CD4-positive, alpha-beta T cell (primary cell): Measurements from ENCODE around the gene TNK2. TPM values are rescaled to one million over a fixed set of nuclear protein-coding genes. Genes with fewer than 3 reads are reported as not detected.

Experiments
- ATAC-seq: fragments of 200-7000 bp; cut with Tn5 transposase; one replicate; pipeline ENCODE4 v1.10.0; 2022; ENCODE audit warnings: mild to moderate bottlenecking; ENCODE audit not compliant: poor library complexity
- CTCF ChIA-PET: fragments of 350-600 bp; sonication (Branson Sonifier 250); formaldehyde crosslinking; loops from one replicate; lab custom pipeline; 2021; ENCODE audit warnings: antibody characterized with exemption, inconsistent platforms; lab: Charles Lee
- POLR2A ChIA-PET: fragments of 350-600 bp; sonication (Branson Sonifier 250); formaldehyde crosslinking; loops from one replicate; lab custom pipeline; 2021; ENCODE audit warnings: antibody characterized with exemption, inconsistent platforms; lab: Charles Lee
- DNase-seq, 14 experiments: peaks; one replicate each; pipeline ENCODE4 v3.0.0-alpha.2; 2013 to 2020; ENCODE audit warnings: mixed read lengths in 2 of 14
- H3K27ac ChIP-seq, 2 donors: one replicate each; pipeline versions ENCODE4 v1.5.1 to v1.7.0; 2013; ENCODE audit warnings: low read length in 2 of 2, low read depth in 1 of 2, mild to moderate bottlenecking in 1 of 2
- H3K27me3 ChIP-seq, 2 experiments: 1 replicate in 1 of 2; 2 replicates in 1 of 2; pipeline versions ENCODE4 v1.6.1 to v1.7.0; 2013; ENCODE audit warnings: low read length in 2 of 2, control low read depth in 1 of 2, mild to moderate bottlenecking in 1 of 2, moderate library complexity in 1 of 2; ENCODE audit not compliant: insufficient read depth in 2 of 2, control insufficient read depth in 1 of 2
- H3K36me3 ChIP-seq: one replicate; pipeline ENCODE4 v1.6.1; 2013; ENCODE audit warnings: low read length, control low read depth; ENCODE audit not compliant: insufficient read depth
- H3K4me1 ChIP-seq: one replicate; pipeline ENCODE4 v1.6.1; 2013; ENCODE audit warnings: low read length, control low read depth; ENCODE audit not compliant: insufficient read depth
- H3K4me3 ChIP-seq: one replicate; pipeline ENCODE4 v1.5.1; 2013; ENCODE audit warnings: mild to moderate bottlenecking, low read length, moderate library complexity
- H3K9me3 ChIP-seq, 2 experiments: 1 replicate in 1 of 2; 2 replicates in 1 of 2; pipeline versions ENCODE4 v1.6.1 to v1.7.0; 2013; ENCODE audit warnings: low read length in 2 of 2, mild to moderate bottlenecking in 2 of 2, control low read depth in 1 of 2, moderate library complexity in 1 of 2; ENCODE audit not compliant: control insufficient read depth in 1 of 2, insufficient read depth in 1 of 2
- H3K27ac Mint-ChIP-seq: one replicate; pipeline ENCODE4 v1.8.0; 2020; ENCODE audit warnings: mixed read lengths
- H3K27me3 Mint-ChIP-seq: one replicate; pipeline ENCODE4 v1.8.0; 2021; ENCODE audit warnings: mixed read lengths
- H3K36me3 Mint-ChIP-seq: one replicate; pipeline ENCODE4 v1.8.0; 2021; ENCODE audit warnings: low read depth, mixed read lengths
- H3K4me1 Mint-ChIP-seq: one replicate; pipeline ENCODE4 v1.8.0; 2021; ENCODE audit warnings: low read depth, mixed read lengths
- H3K4me3 Mint-ChIP-seq: one replicate; pipeline ENCODE4 v1.8.0; 2020; ENCODE audit warnings: mild to moderate bottlenecking, mixed read lengths
- H3K9me3 Mint-ChIP-seq: one replicate; pipeline ENCODE4 v1.8.0; 2020; ENCODE audit warnings: mixed read lengths
- intact Hi-C, 2 experiments: fragments of 100-400 bp; cut with DNase I in 1 of 2; cut with micrococcal nuclease in 1 of 2; formaldehyde crosslinking; loops; one replicate each; pipeline versions ENCODE4 v1.15.1 to v1.9.0; 2023 to 2025; cut with DNase I, micrococcal nuclease
- total RNA-seq, 174 experiments: library from RNA in 2 of 174; stranded (reverse) in 2 of 174; gene quantifications; one replicate each; pipeline ENCODE4 v1.2.3 and lab custom pipeline; 2021 to 2026
- TF ChIP-seq, protein P1 (sequence below): fragments of 200-600 bp; IDR thresholded peaks from one replicate; pipeline ENCODE4 v1.8.0; 2022; ENCODE audit warnings: antibody characterized with exemption, mild to moderate bottlenecking

The TNK2 gene
- total RNA-seq, 2 experiments from 2014 or later: 161 to 171 TPM

DNA sequence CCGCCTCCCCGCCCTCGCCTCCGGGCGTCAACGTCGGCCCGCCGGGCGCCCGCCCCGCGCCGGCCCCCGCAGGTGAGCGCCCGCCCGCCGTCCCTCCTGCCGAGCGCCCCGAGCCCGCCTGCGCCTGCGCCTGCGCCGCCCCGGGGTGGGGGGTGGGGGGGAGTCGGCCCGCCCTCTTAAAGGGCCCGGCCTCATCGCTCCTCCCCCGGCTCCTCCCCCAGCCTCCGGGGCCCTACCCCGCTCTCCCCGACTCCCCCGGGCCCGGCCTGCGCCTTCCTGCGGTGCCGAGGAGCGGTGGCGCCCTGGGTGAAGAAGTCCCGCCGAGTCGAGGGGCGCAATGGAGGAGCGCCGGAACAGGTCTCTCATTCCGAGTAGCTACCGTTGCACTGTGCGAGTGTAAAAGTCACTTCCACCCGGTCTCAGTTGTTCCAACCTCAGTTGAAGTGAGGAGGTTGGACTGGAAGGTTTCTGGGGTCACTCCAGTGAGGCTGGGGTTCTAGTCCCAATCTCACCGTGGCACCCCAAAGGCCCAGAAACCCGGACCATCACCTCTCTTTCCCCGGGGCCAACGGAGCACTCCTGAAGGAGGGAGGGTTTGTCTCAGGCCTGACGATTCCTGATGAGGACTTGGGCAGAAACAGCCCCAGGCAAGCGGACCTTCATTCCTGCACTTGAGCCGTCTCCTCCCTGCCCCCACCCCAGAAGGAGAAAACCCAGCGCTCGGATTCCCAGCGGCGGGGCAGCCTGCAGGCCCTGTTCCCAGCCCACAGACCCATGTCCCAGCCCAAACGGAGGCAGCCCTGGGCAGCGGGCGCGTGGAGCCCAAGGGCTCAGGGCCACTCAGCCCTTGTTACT is 1.5 kb upstream of the TNK2 start:
- TF ChIP-seq, protein P1, sequence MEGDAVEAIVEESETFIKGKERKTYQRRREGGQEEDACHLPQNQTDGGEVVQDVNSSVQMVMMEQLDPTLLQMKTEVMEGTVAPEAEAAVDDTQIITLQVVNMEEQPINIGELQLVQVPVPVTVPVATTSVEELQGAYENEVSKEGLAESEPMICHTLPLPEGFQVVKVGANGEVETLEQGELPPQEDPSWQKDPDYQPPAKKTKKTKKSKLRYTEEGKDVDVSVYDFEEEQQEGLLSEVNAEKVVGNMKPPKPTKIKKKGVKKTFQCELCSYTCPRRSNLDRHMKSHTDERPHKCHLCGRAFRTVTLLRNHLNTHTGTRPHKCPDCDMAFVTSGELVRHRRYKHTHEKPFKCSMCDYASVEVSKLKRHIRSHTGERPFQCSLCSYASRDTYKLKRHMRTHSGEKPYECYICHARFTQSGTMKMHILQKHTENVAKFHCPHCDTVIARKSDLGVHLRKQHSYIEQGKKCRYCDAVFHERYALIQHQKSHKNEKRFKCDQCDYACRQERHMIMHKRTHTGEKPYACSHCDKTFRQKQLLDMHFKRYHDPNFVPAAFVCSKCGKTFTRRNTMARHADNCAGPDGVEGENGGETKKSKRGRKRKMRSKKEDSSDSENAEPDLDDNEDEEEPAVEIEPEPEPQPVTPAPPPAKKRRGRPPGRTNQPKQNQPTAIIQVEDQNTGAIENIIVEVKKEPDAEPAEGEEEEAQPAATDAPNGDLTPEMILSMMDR: no peak
- ChIA-PET CTCF (interaction anchor here (0.7 to 1.7 kb wide), 2 partner anchors 15 to 47 kb away, joined by 3 to 5 read pairs; no protein-coding TSS in a partner anchor), POLR2A (interaction anchor here (1.0 to 7.6 kb wide), 3 partner anchors 9 to 367 kb away, joined by 3 to 231 read pairs (median 7); partner anchors contain the start of gene PPP1R2)
- H3K4me3 ChIP-seq: peak overlapping the region; percentile 51
- no peaks in the 10 kb centered on the region for H3K9me3 Mint-ChIP-seq
- ATAC-seq: peak; percentile 55
- peaks cover 37% of the 10 kb centered on the region for H3K4me1 Mint-ChIP-seq
- peak overlapping the region; percentile 85 for H3K4me3 Mint-ChIP-seq
- no peaks in the 10 kb centered on the region for H3K27me3 ChIP-seq
- peaks cover 53% of the 10 kb centered on the region for H3K4me1 ChIP-seq
- H3K27me3 Mint-ChIP-seq: no peaks in the 10 kb centered on the region
- peaks cover 18% of the 10 kb centered on the region for H3K36me3 Mint-ChIP-seq
- H3K27ac Mint-ChIP-seq: peak overlapping the region; percentile 72
- no peaks in the 10 kb centered on the region for H3K9me3 ChIP-seq
- intact Hi-C loops: loop anchor here (5.0 kb wide), 3 partner anchors 172 to 468 kb away; partner anchors contain the start of genes ACAP2 (in 1 of the 2) and TFRC (in 1 of the 2)
- no peaks in the 10 kb centered on the region for H3K36me3 ChIP-seq
- H3K27ac ChIP-seq: peak overlapping the region; percentile 44 to 59
- peak; percentile 84 to 97 (median 92) for DNase-seq

- H3K27ac Mint-ChIP-seq: peak overlapping the region; percentile 99
- H3K9me3 Mint-ChIP-seq: no peaks in the 10 kb centered on the region
- Histone ChIP-seq H3K9me3 (no peaks in the 10 kb centered on the region), H3K4me1 (peaks cover 52% of the 10 kb centered on the region), H3K4me3 (peak overlapping the region; percentile 72), H3K36me3 (no peaks in the 10 kb centered on the region), H3K27ac (peak overlapping the region; percentile 93 to 98), H3K27me3 (no peaks in the 10 kb centered on the region)
- POLR2A ChIA-PET: interaction anchor here (0.9 to 7.6 kb wide), 5 partner anchors 8 to 366 kb away, joined by 3 to 231 read pairs (median 7); partner anchors contain the start of gene PPP1R2
- peak; percentile 15 for ATAC-seq
- peak overlapping the region; percentile 96 for H3K4me3 Mint-ChIP-seq
- intact Hi-C loops: loop anchor here (5.0 kb wide), 3 partner anchors 173 to 467 kb away; partner anchors contain the start of genes ACAP2 (in 1 of the 2) and TFRC (in 1 of the 2)
- DNase-seq: peak in 9 of 14 experiments; percentile 17 to 63 (median 33)
- H3K27me3 Mint-ChIP-seq: no peaks in the 10 kb centered on the region
- TF ChIP-seq, protein P1: no peak
- peaks cover 18% of the 10 kb centered on the region for H3K36me3 Mint-ChIP-seq
- peaks cover 41% of the 10 kb centered on the region for H3K4me1 Mint-ChIP-seq
- CTCF ChIA-PET: interaction anchor here (1.5 to 4.8 kb wide), 4 partner anchors 13 to 58 kb away, joined by 5 to 91 read pairs (median 9); no protein-coding TSS in a partner anchor
Measured at GRCh38 chr3:195908694-195909581, 587 bp upstream of the TNK2 start.

DNA sequence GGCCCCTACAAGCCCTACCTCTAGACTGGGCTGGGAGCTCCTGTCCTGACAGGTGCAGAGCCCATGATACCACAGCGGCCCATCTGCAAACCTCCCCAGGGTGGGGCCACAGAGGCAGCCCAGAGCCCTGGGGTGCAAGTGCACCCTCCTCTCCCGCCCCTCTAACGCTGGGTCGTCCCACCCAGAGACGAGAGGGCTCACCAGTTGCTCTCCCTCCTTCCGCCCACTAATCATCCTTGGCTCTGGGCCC is 742 bp downstream of the TNK2 start:
- no peaks in the 10 kb centered on the region for H3K9me3 Mint-ChIP-seq
- TF ChIP-seq, protein P1: no peak
- DNase-seq (peak in 3 of 14 experiments; percentile 38 to 71 (median 53)), ATAC-seq (peak; percentile 3)
- peak overlapping the region; percentile 96 for H3K4me3 Mint-ChIP-seq
- Histone ChIP-seq H3K4me3 (peak overlapping the region; percentile 72), H3K9me3 (no peaks in the 10 kb centered on the region), H3K27ac (peak overlapping the region; percentile 93 to 98), H3K4me1 (peaks cover 65% of the 10 kb centered on the region), H3K27me3 (no peaks in the 10 kb centered on the region), H3K36me3 (no peaks in the 10 kb centered on the region)
- peaks cover 22% of the 10 kb centered on the region for H3K36me3 Mint-ChIP-seq
- peak overlapping the region; percentile 99 for H3K27ac Mint-ChIP-seq
- ChIA-PET POLR2A (interaction anchor here (0.9 to 7.6 kb wide), 6 partner anchors 8 to 365 kb away, joined by 3 to 231 read pairs (median 11); partner anchors contain the start of gene PPP1R2), CTCF (interaction anchor here (0.7 to 4.8 kb wide), 5 partner anchors 8 to 57 kb away, joined by 3 to 91 read pairs (median 7); no protein-coding TSS in a partner anchor)
- intact Hi-C loops: loop anchor here (1.0 to 5.0 kb wide), 5 partner anchors 8 to 637 kb away; partner anchors contain the start of genes ACAP2 (in 1 of the 2), TFRC (in 1 of the 2) and XXYLT1 (in 1 of the 2)
- peaks cover 48% of the 10 kb centered on the region for H3K4me1 Mint-ChIP-seq
- H3K27me3 Mint-ChIP-seq: no peaks in the 10 kb centered on the region
